ENCODE results near the gene DENR. TPM values are rescaled to one million over a fixed set of nuclear protein-coding genes. Genes with fewer than 3 reads are reported as not detected.

The DENR gene
- polyA plus RNA-seq, 1 donor from 2014 or later = 85.1 TPM

GRCh38 chr12:122743895-122744525 lies 8.6 kb upstream of the DENR start:
- H3K9ac ChIP-seq (ENCODE audit: low read length) = no peak overlapping the region
- no peaks in the 10 kb centered on the region for H3K27me3 ChIP-seq (ENCODE audit: insufficient read depth, low read depth, low read length)
- H3K4me2 ChIP-seq (ENCODE audit: low read length) = no peak overlapping the region
- H3K9me3 ChIP-seq (ENCODE audit: low read length) = no peaks in the 10 kb centered on the region
- no peaks in the 10 kb centered on the region for H3K9me2 ChIP-seq (ENCODE audit: insufficient read depth, low read length)
- no peaks in the 10 kb centered on the region for H3K79me2 ChIP-seq (replicated peaks; ENCODE audit: insufficient read depth, low read length)
- H3K27ac ChIP-seq (ENCODE audit: low read length) = no peak overlapping the region
- no peak for TF ChIP-seq EZH2 (IDR thresholded peaks at IDR 0.05; ENCODE audit: borderline replicate concordance, insufficient read depth, low read length, poor library complexity, severe bottlenecking)
- TF ChIP-seq MXI1 (conservative IDR thresholded peaks at IDR 0.05; ENCODE audit: poor library complexity, severe bottlenecking) = no peak
- no peak for TF ChIP-seq EP300 (conservative IDR thresholded peaks at IDR 0.05; ENCODE audit: poor library complexity, severe bottlenecking)
- no peak for TF ChIP-seq CTCF (IDR thresholded peaks at IDR 0.05; ENCODE audit: poor library complexity, severe bottlenecking)
- TF ChIP-seq TAF1 (IDR thresholded peaks at IDR 0.05; ENCODE audit: low read depth) = no peak
- no peak for TF ChIP-seq POLR2AphosphoS5 (IDR thresholded peaks at IDR 0.05)
- no peak for TF ChIP-seq RAD21 (conservative IDR thresholded peaks at IDR 0.05)
- TF ChIP-seq REST (IDR thresholded peaks at IDR 0.05; ENCODE audit: borderline replicate concordance) = no peak
- TF ChIP-seq SMC3 (conservative IDR thresholded peaks at IDR 0.05; ENCODE audit: poor library complexity) = no peak
- H4K20me1 ChIP-seq (ENCODE audit: insufficient read depth) = no peaks in the 10 kb centered on the region
- no peaks in the 10 kb centered on the region for H3K36me3 ChIP-seq (ENCODE audit: insufficient read depth, low read length)
- no peak overlapping the region for H3K4me3 ChIP-seq (ENCODE audit: low read length)
- H2AFZ ChIP-seq (ENCODE audit: low read depth, low read length) = no peak overlapping the region
- H3F3A ChIP-seq (ENCODE audit: insufficient read depth, low read length, poor library complexity, severe bottlenecking) = no peaks in the 10 kb centered on the region

- TF ChIP-seq MXI1 (conservative IDR thresholded peaks at IDR 0.05; ENCODE audit: poor library complexity, severe bottlenecking) (no peak), EZH2 (IDR thresholded peaks at IDR 0.05; ENCODE audit: borderline replicate concordance, insufficient read depth, low read length, poor library complexity, severe bottlenecking) (no peak), RAD21 (conservative IDR thresholded peaks at IDR 0.05) (no peak), SMC3 (conservative IDR thresholded peaks at IDR 0.05; ENCODE audit: poor library complexity) (no peak), POLR2AphosphoS5 (IDR thresholded peaks at IDR 0.05) (no peak), CTCF (IDR thresholded peaks at IDR 0.05; ENCODE audit: poor library complexity, severe bottlenecking) (no peak)
- no peak overlapping the region for H2AFZ ChIP-seq (ENCODE audit: low read depth, low read length)
Observed at GRCh38 chr12:122747224-122748135, 5.1 kb upstream of the DENR start.

More at GRCh38 chr12:122747224-122748135, 5.1 kb upstream of the DENR start:
- no peaks in the 10 kb centered on the region for H3K79me2 ChIP-seq (replicated peaks; ENCODE audit: insufficient read depth, low read length)
- no peak overlapping the region for H3K9ac ChIP-seq (ENCODE audit: low read length)
- H3F3A ChIP-seq (ENCODE audit: insufficient read depth, low read length, poor library complexity, severe bottlenecking) = no peaks in the 10 kb centered on the region
- H3K4me3 ChIP-seq (ENCODE audit: low read length) = no peak overlapping the region
- no peaks in the 10 kb centered on the region for H4K20me1 ChIP-seq (ENCODE audit: insufficient read depth)
- H3K27me3 ChIP-seq (ENCODE audit: insufficient read depth, low read depth, low read length) = no peaks in the 10 kb centered on the region
- no peaks in the 10 kb centered on the region for H3K9me2 ChIP-seq (ENCODE audit: insufficient read depth, low read length)
- H3K27ac ChIP-seq (ENCODE audit: low read length) = no peak overlapping the region
- no peaks in the 10 kb centered on the region for H3K36me3 ChIP-seq (ENCODE audit: insufficient read depth, low read length)
- no peaks in the 10 kb centered on the region for H3K9me3 ChIP-seq (ENCODE audit: low read length)
- H3K4me2 ChIP-seq (ENCODE audit: low read length) = no peak overlapping the region

Measured in neural cell (in vitro differentiated cells).